ENCODE measurements around the gene CABLES2.

DNA sequence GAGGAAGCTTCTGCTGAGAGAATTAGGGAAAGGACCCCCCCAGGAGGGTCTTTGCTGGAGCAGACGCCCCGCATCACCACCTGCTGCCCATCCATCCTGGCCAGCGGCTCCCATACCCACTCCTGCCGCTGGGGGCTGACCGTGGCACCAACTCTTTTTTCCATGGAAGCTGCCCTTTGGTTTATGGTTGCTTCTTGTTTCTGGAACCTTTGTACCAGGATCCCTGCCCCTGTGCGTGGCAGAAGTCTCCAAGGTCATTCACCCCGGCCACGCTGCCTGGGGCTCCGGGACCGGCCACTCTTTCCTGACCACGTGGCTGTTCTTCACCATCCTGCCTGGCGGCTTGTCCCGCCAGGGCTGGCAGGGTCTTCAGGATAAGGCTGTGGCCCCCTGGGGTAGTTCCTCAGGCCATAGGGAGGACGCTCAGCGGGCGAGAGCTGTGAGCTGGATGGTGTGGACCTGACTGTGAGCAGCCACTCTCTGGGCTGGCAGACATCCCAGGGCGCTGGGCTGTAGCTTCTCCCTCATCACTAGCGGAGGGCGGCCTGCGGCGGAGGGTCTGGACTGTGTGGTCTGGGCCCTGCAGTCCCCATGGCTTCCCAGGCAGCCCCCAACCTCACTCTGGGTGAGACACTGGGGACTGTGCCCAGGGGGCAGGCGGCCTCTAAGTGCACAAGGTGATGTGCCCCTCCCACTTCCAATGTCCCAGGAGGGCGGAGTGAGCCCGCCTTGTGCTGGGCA, 43.0 kb upstream of the CABLES2 start:
- TF ChIP-seq POLR2A (IDR thresholded peaks at IDR 0.05; ENCODE audit: low read depth, low read length) (no peak), POLR2AphosphoS5 (IDR thresholded peaks at IDR 0.05; ENCODE audit: low read depth, low read length) (no peak), TAF1 (IDR thresholded peaks at IDR 0.05; ENCODE audit: borderline replicate concordance, low read depth, low read length) (no peak)

All from GM12892 (cell line).